Neural progenitor cell (in vitro differentiated cells): ENCODE data around the gene PALM2AKAP2.

Experiments used
- CTCF ChIP-seq: fragments of 200-600 bp; sonication (generic); IDR thresholded peaks from 2 replicates; pipeline ENCODE4 v1.5.1; 2017; ENCODE audit warnings: antibody characterized with exemption, mild to moderate bottlenecking
- EZH2 ChIP-seq: fragments of 200-600 bp; sonication (generic); IDR thresholded peaks from 2 replicates; pipeline ENCODE4 v1.6.1; 2017; ENCODE audit warnings: antibody characterized with exemption, mild to moderate bottlenecking, moderate library complexity
- EZH2phosphoT487 ChIP-seq: fragments of 200-600 bp; sonication (generic); IDR thresholded peaks from 2 replicates; pipeline ENCODE4 v1.6.1; 2017; ENCODE audit warnings: antibody characterized with exemption

GRCh38 chr9:109767404-109767803, 12.6 kb upstream of the PALM2AKAP2 start:
- TF ChIP-seq CTCF (no peak), EZH2phosphoT487 (no peak), EZH2 (no peak)
